GM23338 (cell line): ENCODE measurements around the gene ZNF385C.

Experiments
- CREB1 ChIP-seq: fragments of 250-450 bp; sonication (Bioruptor Pico); IDR thresholded peaks from 2 replicates; pipeline ENCODE4 v1.5.0; 2020; ENCODE audit warnings: low read depth, mild to moderate bottlenecking, moderate library complexity
- CTCF ChIP-seq, 2 experiments: fragments of 200-600 bp in 1 of 2; sonication (generic) in 1 of 2; conservative IDR thresholded peaks; 2 replicates each; pipeline versions ENCODE4 v1.5.1 to v1.6.1; 2016 to 2017; ENCODE audit warnings: antibody characterized with exemption in 2 of 2, low read depth in 2 of 2, mild to moderate bottlenecking in 2 of 2, moderate library complexity in 1 of 2
- EZH2 ChIP-seq: fragments of 200-600 bp; sonication (generic); IDR thresholded peaks from one replicate; pipeline ENCODE4 v1.8.0; 2017; ENCODE audit warnings: antibody characterized with exemption, mild to moderate bottlenecking, low read depth; ENCODE audit not compliant: unreplicated experiment
- POLR2AphosphoS5 ChIP-seq: IDR thresholded peaks from 2 replicates; pipeline ENCODE4 v1.6.1; 2016; ENCODE audit warnings: antibody characterized with exemption, low read depth
- REST ChIP-seq: IDR thresholded peaks from one replicate; pipeline ENCODE4 v1.6.1; 2018; ENCODE audit warnings: antibody characterized with exemption; ENCODE audit not compliant: unreplicated experiment

GRCh38 chr17:42058063-42058462 lies 40.2 kb downstream of the ZNF385C start:
- TF ChIP-seq POLR2AphosphoS5 (no peak), CREB1 (no peak), CTCF (conservative IDR thresholded peaks at IDR 0.05; ENCODE audit: low read depth in 2 of 2) (no peak), EZH2 (no peak), REST (no peak)
